C4-2B (cell line): Measurements from ENCODE around the gene TLK2.
"Not testable (repeated sequence)": the region's sequence is repeated elsewhere in the genome, so short reads cannot be mapped to it uniquely, and the experiment has no call there.

ENCODE experiments used
- CTCF ChIP-seq: fragments of 450-650 bp; conservative IDR thresholded peaks from 2 replicates; pipeline ENCODE4 v1.5.1; 2017; ENCODE audit warnings: mild to moderate bottlenecking
- ZFX ChIP-seq: fragments of 450-650 bp; IDR thresholded peaks from 2 replicates; pipeline ENCODE4 v1.6.1; 2017

GRCh38 chr17:62454111-62454510 lies 24.5 kb upstream of the TLK2 start:
- TF ChIP-seq CTCF, ZFX: not testable (repeated sequence)
